HepG2 (cell line): ENCODE results near the gene MAPK9. TPM values are rescaled to one million over a fixed set of nuclear protein-coding genes. Genes with fewer than 3 reads are reported as not detected.

ENCODE experiments used
- ATAC-seq: fragments of 200-7000 bp; cut with Tn5 transposase; 3 replicates; pipeline ENCODE4 v1.9.1; 2020; ENCODE audit warnings: mild to moderate bottlenecking, moderate library complexity
- BruUV-seq: library from RNA; stranded (reverse); fragments of 400-500 nt; replicated peaks from 2 replicates; lab custom pipeline; 2021; lab: Mats Ljungman, UMichigan
- CTCF ChIA-PET: fragments of 300-600 bp; formaldehyde crosslinking; extraction: SDS; loops from one replicate; lab custom pipeline; 2021; ENCODE audit warnings: low total read pairs, inconsistent platforms, low intra/inter-chr PET ratio; lab: Yijun Ruan, JAX
- POLR2A ChIA-PET: fragments of 350-600 bp; sonication (Branson Sonifier 250); formaldehyde crosslinking; loops from one replicate; lab custom pipeline; 2020; ENCODE audit warnings: antibody characterized with exemption, inconsistent platforms; lab: Yijun Ruan, JAX
- DNase-seq: peaks from one replicate; pipeline ENCODE4 v3.0.0-alpha.2; 2015; ENCODE audit warnings: low spot score
- FAIRE-seq: peaks from 3 replicates; lab custom pipeline; 2011; peaks lifted over from hg19 to GRCh38; lab: Jason Lieb, UNC
- H2AFZ ChIP-seq: one replicate; pipeline ENCODE4 v1.6.1; 2011; ENCODE audit warnings: low read length, inconsistent platforms
- H3K27ac ChIP-seq: fragments of 300-600 bp; 3 replicates; pipeline ENCODE4 v1.8.0; 2011; ENCODE audit warnings: mixed run types, mild to moderate bottlenecking, mixed read lengths, low read length, inconsistent platforms; ENCODE audit not compliant: insufficient read depth; ENCODE audit errors: extremely low read length
- H3K27me3 ChIP-seq, 2 experiments: fragments of 200-600 bp in 1 of 2; 2 replicates in 1 of 2; 3 replicates in 1 of 2; pipeline versions ENCODE4 v1.6.0 to v1.8.0; 2011; ENCODE audit warnings: low read length in 2 of 2, mild to moderate bottlenecking in 2 of 2, moderate library complexity in 2 of 2, inconsistent platforms in 1 of 2; ENCODE audit not compliant: insufficient read depth in 2 of 2, control insufficient read depth in 1 of 2
- H3K36me3 ChIP-seq, 2 experiments: fragments of 200-600 bp in 1 of 2; replicated peaks in 1 of 2; 2 replicates in 1 of 2; 3 replicates in 1 of 2; pipeline versions ENCODE4 v1.5.1 to v1.8.0; 2011; ENCODE audit warnings: low read length in 2 of 2, inconsistent platforms in 1 of 2; ENCODE audit not compliant: insufficient read depth in 2 of 2, control insufficient read depth in 1 of 2
- H3K4me1 ChIP-seq: 2 replicates; pipeline ENCODE4 v1.5.1; 2012; ENCODE audit warnings: low read length, inconsistent platforms; ENCODE audit not compliant: insufficient read depth
- H3K4me2 ChIP-seq: 2 replicates; pipeline ENCODE4 v1.6.0; 2011; ENCODE audit warnings: low read depth, low read length, inconsistent platforms
- H3K4me3 ChIP-seq, 3 experiments: fragments of 200-600 bp in 1 of 3; sonication (generic), shearing (Covaris generic) in 1 of 3; replicated peaks in 1 of 3; 2 replicates each; pipeline ENCODE4 v1.5.1; 2011 to 2016; ENCODE audit warnings: low read length in 3 of 3, inconsistent platforms in 2 of 3, low read depth in 2 of 3, mild to moderate bottlenecking in 2 of 3, control low read depth in 1 of 3, mixed read lengths in 1 of 3; ENCODE audit not compliant: insufficient read depth in 1 of 3
- H3K79me2 ChIP-seq: one replicate; pipeline ENCODE4 v1.6.1; 2011; ENCODE audit warnings: low read length, inconsistent platforms; ENCODE audit not compliant: insufficient read depth
- H3K9ac ChIP-seq: 2 replicates; pipeline ENCODE4 v1.6.0; 2011; ENCODE audit warnings: mild to moderate bottlenecking, low read depth, low read length, inconsistent platforms; ENCODE audit not compliant: insufficient read depth
- H3K9me3 ChIP-seq: 2 replicates; pipeline ENCODE4 v1.5.1; 2012; ENCODE audit warnings: mild to moderate bottlenecking, low read length
- H4K20me1 ChIP-seq: 2 replicates; pipeline ENCODE4 v1.6.0; 2011; ENCODE audit warnings: inconsistent platforms, mild to moderate bottlenecking, low read length, moderate library complexity; ENCODE audit not compliant: insufficient read depth
- BATF2 ChIP-seq: sonication (generic); formaldehyde crosslinking; IDR thresholded peaks from 2 replicates; pipeline ENCODE4 v1.8.0; 2022; ENCODE audit warnings: mild to moderate bottlenecking, missing genetic modification reagents, moderate library complexity
- BHLHE40 ChIP-seq: IDR thresholded peaks from 2 replicates; pipeline ENCODE4 v1.6.1; 2011; ENCODE audit warnings: low read length, improper control_type of control experiment
- HES4 ChIP-seq: sonication (generic); formaldehyde crosslinking; IDR thresholded peaks from 2 replicates; pipeline ENCODE4 v1.9.0; 2021; ENCODE audit warnings: mild to moderate bottlenecking, missing genetic modification reagents, borderline replicate concordance
- PHF21A ChIP-seq: sonication (generic); formaldehyde crosslinking; IDR thresholded peaks from 2 replicates; pipeline ENCODE4 v1.5.0; 2020; ENCODE audit warnings: mild to moderate bottlenecking, missing genetic modification reagents
- SALL2 ChIP-seq: sonication (generic); formaldehyde crosslinking; IDR thresholded peaks from 2 replicates; pipeline ENCODE4 v1.8.1; 2023; ENCODE audit warnings: mild to moderate bottlenecking, missing genetic modification reagents, inconsistent platforms
- SRSF1 ChIP-seq: fragments of 200-400 bp; formaldehyde crosslinking; optimal IDR thresholded peaks from 2 replicates; pipeline ENCODE3; 2017; ENCODE audit warnings: mild to moderate bottlenecking, low read depth, low read length, moderate library complexity
- SYNCRIP ChIP-seq: fragments of 200-400 bp; formaldehyde crosslinking; IDR thresholded peaks from 2 replicates; pipeline ENCODE4 v1.6.1; 2018; ENCODE audit warnings: mild to moderate bottlenecking, low read depth, low read length; ENCODE audit not compliant: insufficient read depth
- ZFP90 ChIP-seq: sonication (generic); formaldehyde crosslinking; IDR thresholded peaks from 2 replicates; pipeline ENCODE4 v1.8.0; 2022; ENCODE audit warnings: missing genetic modification reagents, mild to moderate bottlenecking, inconsistent platforms, borderline replicate concordance
- ZHX2 ChIP-seq, 2 experiments: sonication (generic) in 1 of 2; formaldehyde crosslinking in 1 of 2; IDR thresholded peaks; 2 replicates each; pipeline versions ENCODE4 v1.6.1 to v1.9.0; 2014 to 2022; ENCODE audit warnings: antibody characterized with exemption in 1 of 2, borderline replicate concordance in 1 of 2, inconsistent platforms in 1 of 2, low read depth in 1 of 2, missing genetic modification reagents in 1 of 2
- ZNF10 ChIP-seq: sonication (generic); formaldehyde crosslinking; IDR thresholded peaks from 2 replicates; pipeline ENCODE4 v1.4.0; 2020; ENCODE audit warnings: mild to moderate bottlenecking, low read depth, missing genetic modification reagents, borderline replicate concordance
- ZNF609 ChIP-seq: sonication (generic); formaldehyde crosslinking; IDR thresholded peaks from 2 replicates; pipeline ENCODE4 v1.4.0; 2020; ENCODE audit warnings: mild to moderate bottlenecking, missing genetic modification reagents, borderline replicate concordance
- ZNF790 ChIP-seq: sonication (generic); formaldehyde crosslinking; IDR thresholded peaks from 2 replicates; pipeline ENCODE4 v1.8.0; 2022; ENCODE audit warnings: missing genetic modification reagents, mild to moderate bottlenecking, borderline replicate concordance
- WGBS: methylation state at CpG from one replicate; pipeline ENCODE4 v1.1.6; 2017; ENCODE audit warnings: low lambda C conversion rate; 5-methylcytosine and 5-hydroxymethylcytosine counted together
- in situ Hi-C: cut with HindIII; loops from 2 replicates; pipeline ENCODE4 v1.10.0; 2017; ENCODE audit warnings: low pct_unique_long_range_greater_than_20kb; ENCODE audit not compliant: extremely low pct_ligation_motif_present
- intact Hi-C: fragments of 100-400 bp; cut with micrococcal nuclease; formaldehyde crosslinking; loops from one replicate; pipeline ENCODE4 v1.10.0; 2022; ENCODE audit not compliant: unreplicated experiment
- polyA plus RNA-seq, 8 experiments: library from polyadenylated mRNA; depleted of rRNA in 3 of 8; stranded (reverse) in 7 of 8; unstranded in 1 of 8; fragments of >200 nt; fragmentation: Illumina TruSeq in 4 of 8; extraction: Trizol in 4 of 8; gene quantifications; 2 replicates each; pipeline versions ENCODE4 v1.2.1 to v1.2.3, GENCODE V29; 2011 to 2016; ENCODE audit warnings: low read depth in 4 of 8, missing spikeins in 1 of 8, mixed read lengths in 1 of 8; ENCODE audit not compliant: insufficient read depth in 1 of 8
- total RNA-seq, 5 experiments: library from RNA; depleted of rRNA; stranded (reverse); fragments of >200 nt; fragmentation: Illumina TruSeq; extraction: Trizol; gene quantifications; 2 replicates each; pipeline ENCODE4 v1.2.3, GENCODE V29; 2016; ENCODE audit warnings: low read depth in 1 of 5

The MAPK9 gene
- total and polyA plus RNA-seq, 2 of the 13 experiments (the other 11 are each of a cell fraction or from before 2014, with no cell fraction given), result 30.1 to 56.1 TPM

- intact Hi-C loops, result no loop called here
- POLR2A ChIA-PET, result no interaction called here
- in situ Hi-C loops, result loop anchor here (25.0 kb wide), 1 partner anchor 246 kb away; no protein-coding TSS in a partner anchor
- no peak for TF ChIP-seq SALL2
- TF ChIP-seq PHF21A (CRISPR knock-in tag), result no peak
- TF ChIP-seq ZNF609 (CRISPR knock-in tag), result no peak
- no peak for TF ChIP-seq SRSF1
- no peak for TF ChIP-seq ZFP90 (CRISPR knock-in tag)
- TF ChIP-seq ZNF790 (CRISPR knock-in tag), result no peak
- no peak for TF ChIP-seq BATF2 (CRISPR knock-in tag)
- TF ChIP-seq ZNF10 (CRISPR knock-in tag), result no peak
- TF ChIP-seq SYNCRIP, result no peak
- no peak for TF ChIP-seq HES4 (CRISPR knock-in tag)
- no peak for TF ChIP-seq BHLHE40
- TF ChIP-seq ZHX2 (IDR thresholded peaks at IDR 0.05; ENCODE audit: low read depth), result no peak
- no peak for TF ChIP-seq ZHX2 (CRISPR knock-in tag; IDR thresholded peaks at IDR 0.05; ENCODE audit: borderline replicate concordance)
These were observed 75.2 kb downstream of the MAPK9 start for GRCh38 chr5:180216646-180217171.

More at GRCh38 chr5:180216646-180217171, 75.2 kb downstream of the MAPK9 start:
- Histone ChIP-seq H3K4me3 (no peak overlapping the region), H3K79me2 (no peaks in the 10 kb centered on the region), H3K4me2 (no peak overlapping the region), H3K36me3 (no peaks in the 10 kb centered on the region), H3K27me3 (peaks cover 0 to 5% of the 10 kb centered on the region in 2 experiments; a peak in 2 of 5 replicates), H4K20me1 (no peaks in the 10 kb centered on the region), H3K9ac (no peak overlapping the region), H3K27ac (no peak overlapping the region), H3K4me1 (no peaks in the 10 kb centered on the region), H3K9me3 (no peaks in the 10 kb centered on the region), H2AFZ (no peak overlapping the region)
- CTCF ChIA-PET, result no interaction called here
- BruUV-seq, result no TSS peak
- FAIRE-seq, result no peak
- no peak for ATAC-seq
- DNase-seq, result no peak
- WGBS, result 41% methylated on average over 11 of the region's 15 CpGs
